Activated CD4-positive, CD25-positive, alpha-beta regulatory T cell treated with anti-CD3 and anti-CD28 coated beads, Interleukin-2, amount 50 U/mL, for 72 hours (primary cell): ENCODE data around the gene CHST14.
A peak's percentile ranks its signal among the peaks of the same experiment; 100 is the strongest.

ENCODE experiments used
- DNase-seq: peaks from one replicate; pipeline ENCODE4 v3.0.0; 2021

CHST14 gene, protein sequence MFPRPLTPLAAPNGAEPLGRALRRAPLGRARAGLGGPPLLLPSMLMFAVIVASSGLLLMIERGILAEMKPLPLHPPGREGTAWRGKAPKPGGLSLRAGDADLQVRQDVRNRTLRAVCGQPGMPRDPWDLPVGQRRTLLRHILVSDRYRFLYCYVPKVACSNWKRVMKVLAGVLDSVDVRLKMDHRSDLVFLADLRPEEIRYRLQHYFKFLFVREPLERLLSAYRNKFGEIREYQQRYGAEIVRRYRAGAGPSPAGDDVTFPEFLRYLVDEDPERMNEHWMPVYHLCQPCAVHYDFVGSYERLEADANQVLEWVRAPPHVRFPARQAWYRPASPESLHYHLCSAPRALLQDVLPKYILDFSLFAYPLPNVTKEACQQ

DNA sequence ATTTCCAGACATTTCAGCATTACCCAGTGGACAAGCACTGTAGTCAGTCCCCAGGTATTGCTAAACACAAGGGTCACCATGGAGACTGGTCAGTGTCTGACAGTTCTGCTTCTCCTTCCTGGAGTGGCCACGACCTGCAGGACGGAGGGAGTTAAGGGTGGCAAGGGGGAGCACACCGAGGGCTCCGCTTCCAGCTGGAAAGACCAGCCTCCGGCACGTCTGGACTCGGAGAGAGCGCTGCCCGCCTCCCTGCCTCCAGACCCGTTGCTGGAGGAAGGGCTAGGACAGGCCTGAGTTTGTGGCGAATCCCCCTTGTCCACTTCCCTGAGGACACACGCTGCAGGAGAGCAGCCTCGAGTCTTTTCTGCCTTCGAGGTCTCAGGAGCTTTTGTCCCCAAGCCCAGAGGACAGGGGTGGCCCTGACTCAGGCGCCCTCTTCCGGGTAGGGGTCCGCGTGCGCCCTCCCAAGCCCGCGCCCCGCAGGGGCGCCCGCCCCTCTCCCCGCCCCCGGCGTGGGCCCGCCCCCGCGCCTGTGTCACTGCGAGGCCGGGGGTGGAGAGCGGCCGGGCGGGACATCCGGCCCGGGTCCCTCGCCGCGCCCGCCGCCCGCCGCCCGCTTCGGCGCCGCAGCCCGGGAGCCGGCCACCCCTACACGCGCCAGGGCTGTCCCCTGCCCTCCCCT, at the start of gene CHST14:
Gene CHST14 (plus strand): TSS at position 562 of the 682 bp plus-strand sequence. CDS start 230 bp downstream, outside the sequence.
- peak; percentile 62 for DNase-seq

DNA sequence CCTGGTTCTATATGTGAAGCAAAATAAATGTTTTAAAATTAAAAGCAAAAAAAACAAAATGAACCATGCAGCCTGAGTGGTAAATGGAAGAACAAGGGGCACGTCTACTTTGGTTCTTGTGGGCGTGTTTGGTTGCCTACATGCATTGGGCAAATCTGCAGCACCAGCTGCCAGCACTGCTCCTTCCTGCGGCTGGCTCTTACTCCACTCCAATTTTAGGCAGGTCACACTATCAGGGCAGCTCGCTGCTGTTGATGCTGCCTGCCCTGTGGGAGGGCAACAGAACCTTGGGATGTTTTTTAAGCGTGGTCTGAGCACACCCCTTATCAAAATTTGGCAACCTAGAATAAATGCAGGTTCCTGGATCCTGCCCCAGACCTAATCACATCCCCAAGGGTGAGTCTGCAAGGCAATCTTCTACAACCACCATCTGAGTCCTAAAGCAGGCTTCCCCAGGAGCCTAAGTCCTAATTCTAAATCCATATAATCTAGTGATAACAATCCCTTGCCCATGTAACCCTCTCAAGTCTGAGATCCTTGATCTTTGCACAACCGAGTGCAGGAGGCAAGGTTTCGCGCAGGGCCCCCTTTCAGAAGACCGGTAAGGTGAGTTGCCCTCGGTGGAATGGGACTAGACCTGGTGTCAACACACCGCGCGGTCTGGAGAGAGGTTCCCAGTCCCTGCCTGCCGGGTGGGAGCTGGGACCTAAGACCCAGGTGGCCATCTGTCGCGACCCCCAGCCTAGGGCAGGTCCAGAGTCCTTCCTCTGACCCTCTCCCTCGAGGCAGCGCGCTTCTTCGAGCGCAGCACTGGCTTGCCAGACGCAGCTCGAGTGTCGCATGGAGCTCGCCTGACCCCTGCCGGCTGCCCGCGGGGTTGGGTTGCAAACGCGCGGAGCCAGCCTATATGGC, 49.3 kb upstream of the CHST14 start:
- peak; percentile 85 for DNase-seq

DNA sequence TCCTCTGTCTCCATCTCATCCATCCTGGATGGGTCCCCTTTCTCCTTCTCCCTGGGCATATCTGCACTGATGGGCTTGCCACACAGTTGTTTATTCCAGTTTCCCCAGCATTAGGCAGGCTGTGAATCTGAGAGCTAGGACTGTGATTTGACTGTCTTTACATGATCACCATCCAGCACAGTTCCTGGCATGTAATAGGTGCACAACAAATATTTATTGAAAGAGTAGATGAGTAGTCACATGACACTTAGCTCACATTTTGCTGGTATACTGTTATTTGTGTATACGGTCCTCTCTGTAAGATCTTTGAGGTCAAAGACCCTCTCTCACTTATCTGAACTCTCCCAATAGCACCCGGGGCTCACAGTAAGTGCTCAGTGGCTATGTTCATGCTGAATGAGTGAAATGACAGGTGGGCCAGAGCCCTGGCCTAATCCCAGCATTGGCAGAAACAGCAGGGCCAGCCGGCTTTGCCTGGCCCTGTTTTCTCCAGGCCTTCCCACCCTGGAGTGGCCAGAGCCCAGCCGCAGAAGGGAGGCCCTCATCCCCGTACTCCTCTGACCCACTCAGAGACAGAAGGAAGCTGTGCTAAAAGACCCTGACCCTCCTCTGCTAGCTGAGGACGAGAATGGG, 46.2 kb upstream of the CHST14 start:
- DNase-seq: no peak

DNA sequence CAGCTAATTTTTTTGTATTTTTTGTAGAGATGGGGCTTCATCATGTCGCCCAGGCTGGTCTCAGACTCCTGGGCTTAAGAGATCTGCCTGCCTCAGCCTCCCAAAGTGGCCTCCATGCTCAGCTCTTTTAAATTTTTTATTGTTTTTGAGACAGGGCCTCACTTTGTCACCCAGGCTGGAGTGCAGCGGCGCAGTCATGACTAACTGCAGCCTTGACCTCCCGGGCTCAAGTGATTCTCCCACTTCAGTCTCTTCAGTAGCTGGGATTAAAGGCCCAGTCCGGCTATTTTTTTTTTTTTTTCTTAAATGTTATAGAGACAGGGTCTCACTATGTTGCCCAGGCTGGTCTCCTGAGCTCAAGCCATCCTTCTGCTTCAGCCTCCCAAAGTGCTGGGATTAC, 45.1 kb upstream of the CHST14 start:
- DNase-seq: no peak

DNA sequence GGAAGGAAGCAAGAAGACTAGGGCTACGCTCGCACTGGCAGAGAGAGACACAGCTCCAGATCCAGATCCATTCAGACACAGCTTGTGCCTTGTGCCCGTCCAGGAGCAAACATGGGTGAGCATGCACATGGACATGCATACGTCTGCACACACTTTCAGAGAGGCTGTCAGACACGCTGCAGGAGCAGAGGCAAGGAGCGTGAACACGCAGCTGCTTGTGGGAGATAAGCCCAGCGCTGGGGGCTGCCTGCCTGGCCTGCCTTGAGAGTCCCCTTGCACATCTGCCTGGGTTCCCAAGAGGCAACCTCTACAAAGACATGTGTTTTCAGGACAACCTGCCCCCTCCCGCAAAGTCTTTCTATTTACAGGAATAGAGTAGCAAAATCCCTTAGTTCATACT, 43.6 kb upstream of the CHST14 start:
- no peak for DNase-seq

DNA sequence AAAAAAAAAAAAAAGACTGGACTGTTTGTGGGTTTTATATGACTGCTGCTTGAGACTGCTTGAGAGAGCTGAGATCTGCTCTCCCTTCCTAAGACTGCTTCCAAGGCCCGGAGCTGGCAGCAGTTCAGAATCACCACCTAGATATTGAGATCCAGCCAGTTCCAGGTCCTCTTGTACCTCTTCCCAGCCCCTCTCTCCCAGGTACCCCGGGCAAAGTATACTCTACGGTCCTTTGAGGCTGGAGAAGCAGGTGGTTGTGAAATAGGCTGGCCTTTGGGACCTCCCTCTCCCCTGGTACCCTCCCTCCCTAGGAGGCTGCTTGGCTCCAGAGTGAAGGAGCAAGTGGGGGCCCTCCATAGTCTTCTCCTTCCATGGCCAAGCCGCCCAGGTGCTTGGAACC, 42.6 kb upstream of the CHST14 start:
- no peak for DNase-seq

DNA sequence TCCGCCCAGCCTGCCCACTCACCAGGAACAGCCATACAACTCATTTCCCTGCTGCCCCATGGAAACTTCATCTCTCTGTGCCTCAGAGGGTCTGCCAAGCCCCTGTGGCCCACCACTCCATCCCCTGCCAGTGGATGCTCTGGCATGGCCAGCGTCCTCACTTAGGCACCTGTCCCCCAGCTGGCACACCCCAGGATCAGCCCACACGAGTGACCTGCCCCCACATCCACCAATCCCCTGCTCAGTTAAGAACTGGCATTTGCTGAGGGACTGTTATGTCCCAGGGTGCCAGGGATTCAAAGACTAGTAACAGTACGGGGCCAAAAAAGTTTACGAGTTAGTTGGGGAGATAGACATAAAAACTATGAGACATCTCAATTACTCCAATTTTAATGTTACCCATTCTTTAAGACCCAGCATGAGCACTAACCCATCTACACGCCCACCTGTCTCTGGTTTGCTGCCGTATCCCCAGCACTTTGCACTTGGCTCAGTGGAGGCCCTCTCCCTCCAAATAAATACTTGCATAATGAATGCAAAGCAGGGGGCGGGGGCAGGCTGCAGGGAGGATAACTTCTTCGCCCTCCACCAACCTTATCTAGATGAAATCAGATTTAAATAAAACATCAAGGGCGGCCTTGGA, 41.6 kb upstream of the CHST14 start:
- DNase-seq: no peak

DNA sequence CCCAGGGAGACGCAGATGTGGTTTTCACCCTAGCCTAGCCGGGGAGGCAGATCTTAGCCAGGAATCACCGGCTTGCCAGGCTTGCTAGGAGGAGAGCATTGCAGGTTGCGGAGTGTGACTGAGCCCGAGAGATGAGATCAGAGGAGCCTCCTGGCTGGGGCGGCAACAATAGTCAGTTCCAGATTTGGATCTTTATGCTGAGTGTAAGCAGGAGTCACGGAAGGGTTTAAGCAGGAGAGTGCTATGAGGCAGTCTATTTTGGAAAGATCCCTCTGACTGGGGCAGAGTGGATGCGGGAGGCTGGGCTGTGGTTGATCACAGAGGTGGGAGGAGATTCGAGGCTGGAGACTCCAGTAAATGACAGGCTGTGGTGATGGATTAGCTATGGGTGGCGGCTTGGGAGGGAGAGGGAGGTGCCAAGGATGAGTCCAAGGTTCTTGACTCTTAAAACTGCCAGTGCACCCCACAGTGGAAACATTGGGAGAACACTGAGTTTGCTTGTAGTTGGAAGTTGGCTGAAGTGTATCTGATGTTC, 40.4 kb upstream of the CHST14 start:
- no peak for DNase-seq

DNA sequence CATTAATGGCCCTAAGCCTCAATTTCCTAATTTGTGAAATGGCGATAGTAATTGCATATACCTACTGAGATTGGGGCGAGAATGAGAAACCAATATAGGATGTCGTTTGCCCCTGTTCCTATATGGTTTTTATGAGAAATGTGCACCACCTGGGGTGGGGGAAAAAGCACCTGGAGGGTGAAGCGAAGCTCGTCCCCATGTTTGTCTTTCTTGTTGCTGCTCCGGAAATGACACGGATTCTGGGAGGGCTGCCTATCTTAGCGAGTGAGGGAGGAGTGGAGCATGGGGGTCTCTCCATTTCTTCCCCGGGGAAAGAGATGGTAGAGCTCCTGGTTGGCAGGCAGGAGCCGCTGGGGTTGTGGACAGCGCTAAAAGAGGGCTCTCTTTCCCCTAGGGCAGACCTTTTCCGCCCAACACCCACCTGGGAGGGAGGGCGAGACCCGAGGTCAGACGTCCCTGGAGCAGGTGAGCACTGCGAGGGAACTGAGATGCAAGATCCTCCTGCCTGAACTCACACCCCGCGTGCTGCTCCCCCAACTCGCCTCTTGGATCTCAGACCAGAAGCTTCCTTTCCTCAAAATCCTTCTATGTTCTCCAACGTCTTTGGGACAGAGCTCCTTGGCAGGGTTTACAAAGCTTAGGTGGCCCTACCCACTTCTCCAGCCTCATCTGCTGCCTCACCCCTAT, 35.6 kb upstream of the CHST14 start:
- DNase-seq: no peak

DNA sequence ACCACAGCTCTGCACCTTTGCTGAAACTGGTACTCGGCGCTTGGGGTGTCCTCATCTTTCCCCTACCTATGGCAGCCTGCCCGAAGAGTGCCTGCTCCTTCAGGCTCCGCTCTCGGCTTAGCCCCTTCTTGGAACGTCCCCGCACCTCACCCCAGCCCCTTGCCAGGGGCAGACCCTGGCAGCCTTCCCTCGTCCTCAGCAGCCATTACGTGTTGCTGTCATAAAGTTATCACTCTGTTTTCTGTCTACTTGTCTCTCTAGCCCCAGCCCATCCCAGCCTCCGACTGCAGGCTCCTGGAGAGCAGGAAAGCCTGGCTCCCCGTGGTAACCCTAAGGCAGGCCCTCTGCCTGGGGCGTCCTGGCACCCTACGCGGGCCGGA, 35.1 kb upstream of the CHST14 start:
- DNase-seq: no peak

DNA sequence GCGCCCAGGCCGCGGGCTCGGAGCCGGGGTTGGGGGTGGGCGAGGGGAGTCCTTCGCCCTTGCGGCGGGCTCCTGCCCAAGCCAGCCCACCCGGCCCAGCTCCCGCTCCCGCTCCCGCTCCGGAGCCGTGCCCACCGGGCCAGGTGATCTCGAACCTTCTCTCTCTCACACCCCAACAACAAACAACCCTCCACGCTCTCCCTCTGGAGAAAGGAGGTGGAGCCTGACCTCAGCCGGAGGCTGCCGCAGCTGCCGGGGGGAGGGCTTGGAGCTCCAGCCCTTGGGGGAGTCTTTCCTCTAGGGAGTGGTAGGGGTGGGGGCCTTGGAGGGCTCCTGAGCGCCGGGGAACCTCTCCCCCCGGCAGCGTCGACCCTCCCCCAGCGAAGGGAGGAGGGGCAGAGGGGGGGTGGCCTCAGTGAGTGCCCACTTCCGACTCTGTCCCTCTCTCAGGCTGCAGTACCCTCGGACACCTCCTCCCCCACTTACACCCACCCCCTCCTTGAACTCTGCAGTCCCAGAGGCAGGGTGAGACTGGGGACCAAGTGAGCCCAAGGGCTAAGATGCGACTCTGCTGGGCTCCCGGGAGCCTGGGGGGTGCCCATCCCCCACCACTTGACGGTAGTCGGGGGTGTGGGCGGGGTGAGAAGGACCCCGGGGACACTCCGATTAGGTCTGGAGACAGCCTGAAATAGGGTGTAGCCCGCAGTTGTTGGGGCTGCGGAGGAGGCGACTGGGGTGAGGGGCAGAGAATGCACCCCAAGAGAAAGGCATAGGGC, 34.5 kb upstream of the CHST14 start:
- DNase-seq: no peak

DNA sequence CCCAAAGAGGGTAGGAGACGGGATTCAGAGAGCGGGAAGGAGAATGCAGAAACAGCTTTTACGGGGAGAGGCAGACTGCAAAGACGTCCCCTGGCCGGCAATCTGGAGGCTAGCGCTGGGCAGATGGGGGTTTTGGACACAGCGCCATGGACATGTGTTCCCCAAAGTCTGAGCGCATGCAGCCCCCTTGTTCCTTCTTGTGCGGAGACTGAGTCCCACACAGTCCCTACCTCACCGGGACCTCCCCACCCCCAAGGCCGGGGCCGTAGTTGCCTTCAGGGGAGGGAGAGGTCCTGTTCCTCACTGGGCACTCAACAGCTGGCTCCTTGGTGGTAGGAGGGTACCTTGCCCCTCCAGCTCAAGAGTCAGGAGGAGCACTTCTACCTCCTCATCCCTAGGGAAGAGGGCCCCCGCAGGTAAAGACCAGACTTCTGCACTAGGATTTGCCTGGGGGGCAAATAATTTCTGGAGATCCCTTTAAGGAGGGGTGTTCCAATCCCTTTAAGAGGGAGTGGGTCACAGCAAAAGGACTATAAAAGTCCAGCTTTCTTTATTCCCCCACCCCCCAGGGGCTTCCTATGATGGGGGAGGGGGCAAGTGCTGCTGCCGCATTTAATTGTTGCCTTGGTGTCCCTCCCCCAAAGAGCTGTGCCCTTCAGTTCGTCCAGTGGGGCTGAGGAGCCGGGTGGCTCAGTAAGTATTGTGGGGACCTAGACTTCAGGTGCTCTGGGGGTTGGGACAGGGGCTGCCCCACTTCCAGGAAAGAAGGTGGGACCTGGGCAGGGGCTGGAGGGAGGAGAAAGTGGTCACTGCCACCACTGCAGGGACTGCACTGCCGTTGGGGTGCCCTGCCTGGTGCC, 33.7 kb upstream of the CHST14 start:
- no peak for DNase-seq

DNA sequence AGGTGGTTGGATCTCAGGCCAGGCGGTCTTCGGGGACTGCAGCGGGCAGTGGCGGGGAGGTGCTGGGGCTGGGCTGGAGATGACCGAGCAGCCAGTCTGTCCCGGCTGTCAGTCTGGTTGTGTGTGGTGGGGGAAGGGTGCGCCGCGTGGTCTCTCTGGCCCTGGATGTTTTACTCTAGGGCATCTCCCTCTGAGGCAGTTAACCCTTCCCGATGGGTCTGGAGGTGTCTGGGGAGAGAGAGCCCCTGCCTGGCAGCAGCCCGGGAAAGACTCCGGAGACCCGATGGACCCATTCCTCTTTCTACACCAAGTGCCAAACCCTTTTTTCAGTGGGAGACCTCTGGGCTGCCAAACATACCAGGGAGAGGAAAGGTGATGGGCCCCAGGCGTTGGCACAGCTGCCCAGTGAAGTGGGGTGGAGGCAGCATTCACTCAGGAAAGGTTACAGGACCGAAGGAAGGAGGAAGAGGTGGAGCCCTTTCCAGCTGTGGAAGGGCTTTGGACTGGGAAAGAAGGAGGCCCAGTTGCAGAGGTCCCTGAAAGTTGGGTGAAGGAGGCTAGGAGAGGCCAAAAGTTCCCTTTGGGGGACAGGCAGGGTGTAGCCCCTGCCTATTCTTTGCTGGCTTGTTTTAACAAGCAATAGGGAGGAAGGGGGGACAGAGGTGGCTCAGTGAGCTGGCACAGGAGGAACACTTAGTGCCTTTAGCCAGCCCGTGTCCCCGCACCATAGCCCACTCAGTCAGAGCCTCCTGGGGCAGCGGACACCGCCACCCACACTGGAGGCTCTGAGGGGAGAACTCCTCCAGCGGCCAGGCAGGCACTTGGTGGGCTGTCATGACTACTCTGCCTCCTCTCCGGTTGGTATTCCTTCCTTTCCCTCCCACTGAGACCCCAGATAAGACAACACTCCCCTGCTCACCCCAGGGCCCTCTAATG, 32.8 kb upstream of the CHST14 start:
- no peak for DNase-seq

DNA sequence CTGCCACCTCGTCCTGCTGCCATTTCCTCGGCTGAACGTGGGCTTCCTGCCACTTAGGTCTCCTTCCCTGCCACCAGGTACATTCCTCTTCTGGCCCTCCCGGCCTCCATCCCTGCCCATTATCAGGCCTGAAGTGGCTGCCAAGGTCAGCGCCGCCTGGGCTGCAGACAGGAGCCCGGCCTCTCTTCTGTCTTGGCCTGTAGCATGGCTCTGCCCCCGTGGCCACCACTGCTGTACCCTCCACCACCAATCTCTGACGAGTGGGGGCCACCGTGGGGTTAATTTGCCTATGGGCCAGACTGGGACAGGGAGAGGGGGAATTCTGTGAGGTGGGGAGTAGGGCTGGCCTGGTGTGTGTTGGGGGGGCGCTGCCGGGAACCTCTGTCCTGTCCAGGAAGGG, 32.1 kb upstream of the CHST14 start:
- no peak for DNase-seq

DNA sequence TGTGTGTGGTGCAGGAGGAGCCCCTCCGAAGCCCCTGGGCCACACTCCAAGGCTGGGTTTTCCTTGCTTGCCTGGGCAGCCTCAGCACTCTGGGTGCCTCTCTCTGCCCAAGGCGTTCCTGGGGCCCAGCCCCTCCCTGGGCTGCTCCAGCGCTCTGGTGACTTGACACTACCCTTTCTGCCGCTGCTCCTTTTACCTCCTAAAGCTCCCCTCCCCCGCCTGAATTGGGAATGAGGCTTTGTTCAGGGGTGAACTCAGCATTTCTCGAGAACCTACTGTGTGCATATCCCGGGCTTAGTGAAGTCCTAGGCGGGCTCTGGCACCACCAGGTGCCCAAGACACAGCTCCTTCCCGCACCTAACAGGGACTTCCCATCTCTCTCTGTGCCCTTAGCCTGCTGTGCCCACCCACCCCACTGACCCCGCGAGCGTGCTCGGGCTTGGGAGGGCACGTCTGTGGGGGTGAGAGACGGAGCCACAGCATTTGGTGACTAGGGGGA, 31.3 kb upstream of the CHST14 start:
- DNase-seq: no peak

DNA sequence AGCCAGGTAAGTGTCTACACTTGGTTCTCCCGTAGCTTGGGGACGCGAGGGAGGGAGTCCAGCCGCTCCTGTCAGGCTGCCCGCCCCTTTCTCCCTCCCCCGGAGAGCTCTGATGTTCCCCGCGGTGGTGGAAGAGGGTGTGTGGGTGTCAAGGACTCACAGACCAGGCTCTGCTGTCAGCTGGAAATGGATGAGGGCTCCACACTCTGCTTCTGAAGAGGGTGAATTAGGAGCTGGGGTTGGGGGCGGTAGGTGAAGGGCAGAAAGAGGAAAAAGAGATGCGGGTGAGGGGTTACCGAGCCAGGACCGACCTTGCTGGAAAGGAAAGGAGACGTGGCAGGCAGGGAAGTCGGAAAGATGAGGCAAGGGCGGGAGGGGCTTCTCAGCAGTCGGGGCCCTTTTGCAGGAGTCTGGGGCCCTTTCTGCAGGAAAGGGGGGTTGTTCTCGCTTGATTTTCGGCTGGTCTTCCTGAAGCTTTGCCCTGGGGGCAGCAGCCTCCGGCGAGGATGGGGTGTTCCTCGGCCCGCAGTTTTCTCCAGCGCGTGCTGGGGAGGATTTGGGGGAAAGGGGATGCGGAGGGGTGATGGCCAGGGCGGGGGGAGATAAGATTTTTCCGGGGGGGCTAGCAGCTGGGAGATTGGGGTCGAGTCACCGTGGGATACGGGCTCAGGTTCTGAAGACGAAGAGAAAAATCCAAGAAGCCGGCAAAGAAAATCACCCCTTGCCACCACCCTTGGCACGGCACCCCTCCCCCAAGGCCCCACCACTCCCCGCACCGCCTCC, 30.6 kb upstream of the CHST14 start:
- DNase-seq: no peak

DNA sequence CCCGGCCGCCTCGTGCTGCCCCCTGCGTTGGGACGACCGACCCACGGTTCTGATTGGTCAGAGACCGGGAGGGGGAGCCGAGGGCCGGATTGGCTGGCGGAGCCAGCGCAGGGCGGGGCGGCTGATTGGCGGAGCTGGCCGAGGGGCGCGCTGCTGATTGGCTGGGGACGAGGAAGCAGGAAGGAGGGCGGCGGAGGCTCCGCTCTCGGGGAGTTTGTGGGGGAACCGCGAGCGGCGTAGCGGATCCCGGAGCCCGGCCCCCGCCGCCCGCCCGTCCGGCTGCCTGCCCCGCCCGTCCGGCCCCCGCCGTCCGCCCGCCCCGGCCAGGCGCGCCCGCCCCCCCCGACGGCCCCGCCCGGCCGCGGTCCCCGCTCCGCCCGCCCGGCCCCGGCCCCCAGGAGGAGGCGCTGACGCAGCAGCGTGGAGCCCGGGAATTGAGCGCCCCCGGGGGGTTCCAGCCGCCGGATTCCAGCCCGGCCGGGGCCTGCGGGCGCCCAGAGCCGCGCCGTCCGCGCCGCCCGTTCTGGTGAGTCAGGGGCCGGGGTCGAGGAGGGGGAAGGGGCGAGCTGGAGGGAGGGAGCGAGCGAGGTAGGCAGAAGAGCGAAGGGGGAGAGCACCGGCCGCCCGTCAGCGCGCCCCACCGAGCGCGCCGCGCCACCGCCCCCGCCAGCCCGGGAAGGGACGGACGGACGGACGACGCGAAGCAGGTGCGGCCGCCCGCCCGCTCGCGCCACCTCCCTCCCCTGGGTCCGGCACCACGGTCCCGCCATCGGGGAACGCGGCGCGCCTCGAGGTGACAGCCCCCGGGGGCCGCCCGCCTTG, 29.8 kb upstream of the CHST14 start, which contains the start of gene BAHD1:
Gene BAHD1 (plus strand): TSS at position 211 of the 822 bp plus-strand sequence. CDS start 17,512 bp downstream, outside the sequence.
- peak; percentile 96 for DNase-seq
